Measurements from ENCODE around the gene ANXA6.

GRCh38 chr5:151101151-151101550 is 56.4 kb downstream of the ANXA6 start:
- TF ChIP-seq CTCF (IDR thresholded peaks at IDR 0.05) (no peak), POLR2A (IDR thresholded peaks at IDR 0.05) (no peak)

All from esophagus squamous epithelium (tissue), 4 donors.